IPS DF 19.7 (cell line): ENCODE results near the gene TKT.
A peak's percentile ranks its signal among the peaks of the same experiment; 100 is the strongest.
"Not testable (repeated sequence)": the region's sequence is repeated elsewhere in the genome, so short reads cannot be mapped to it uniquely, and the experiment has no call there.

Experiments
- DNase-seq: peaks from one replicate; pipeline ENCODE4 v3.0.0-alpha.2; 2013; ENCODE audit warnings: low read depth, low spot score

Gene TKT

DNA sequence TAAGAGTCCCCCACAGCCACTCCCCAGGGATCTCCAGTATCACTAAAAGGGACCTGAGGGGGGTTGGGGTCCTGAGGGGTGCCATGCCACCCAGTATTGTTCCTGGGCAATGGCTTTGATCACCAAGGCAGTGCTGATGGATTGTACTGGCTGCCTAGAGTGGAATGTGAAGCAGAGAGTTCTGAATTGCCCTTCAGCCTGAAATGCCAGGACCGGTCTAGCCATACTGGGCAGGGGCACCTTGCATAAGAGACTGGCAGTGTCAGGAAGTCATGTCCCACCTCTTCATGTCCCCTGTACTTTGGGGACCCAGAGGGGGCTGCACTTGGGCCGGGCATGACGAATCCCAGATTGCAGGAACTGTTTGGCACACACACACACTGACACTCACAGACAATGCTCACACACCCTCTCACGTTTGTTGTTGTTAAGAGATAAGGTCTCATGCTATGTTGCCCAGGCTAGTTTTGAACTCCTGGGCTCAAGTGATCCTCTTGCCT is 4.5 kb upstream of the TKT start:
- DNase-seq: no peak

DNA sequence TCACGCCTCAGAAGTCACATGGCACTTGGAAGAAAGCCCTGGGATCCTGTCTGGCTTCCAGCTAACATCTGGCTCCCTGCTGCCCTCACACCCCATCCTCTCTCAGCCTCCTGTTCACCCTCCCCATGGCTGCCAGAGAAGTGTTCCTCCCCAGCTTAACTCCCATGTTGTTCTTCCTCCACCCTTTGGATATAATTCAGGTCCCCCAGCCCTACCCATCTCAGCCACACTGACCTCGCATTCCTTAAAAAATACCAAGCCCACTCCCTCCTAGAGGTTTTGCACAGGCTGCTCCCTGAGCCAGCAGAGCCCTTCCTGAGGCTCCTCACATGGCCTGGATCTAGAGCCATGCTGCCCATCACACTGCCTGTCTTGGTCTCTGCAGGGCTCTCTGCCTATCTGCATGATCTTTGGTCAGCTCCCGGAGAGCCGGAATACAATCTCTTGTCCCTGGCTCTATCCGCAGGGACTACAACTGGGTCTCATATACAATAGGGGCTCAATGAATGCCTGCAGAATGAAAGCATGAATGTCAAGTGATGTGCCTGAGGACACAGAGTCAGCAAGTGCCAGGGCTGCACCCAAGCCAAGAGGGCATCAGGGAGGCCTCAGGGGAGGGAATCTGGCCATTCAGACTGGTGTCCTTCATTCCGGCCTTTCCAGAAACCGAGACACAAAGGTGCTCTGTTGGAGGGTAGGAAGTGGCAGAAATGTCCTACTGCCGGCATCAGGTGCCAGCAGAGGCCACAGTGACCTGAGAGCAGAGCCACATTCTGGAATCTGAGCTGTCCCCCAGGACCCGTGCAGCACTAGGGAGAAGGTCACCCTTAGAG is 3.8 kb upstream of the TKT start:
- no peak for DNase-seq

DNA sequence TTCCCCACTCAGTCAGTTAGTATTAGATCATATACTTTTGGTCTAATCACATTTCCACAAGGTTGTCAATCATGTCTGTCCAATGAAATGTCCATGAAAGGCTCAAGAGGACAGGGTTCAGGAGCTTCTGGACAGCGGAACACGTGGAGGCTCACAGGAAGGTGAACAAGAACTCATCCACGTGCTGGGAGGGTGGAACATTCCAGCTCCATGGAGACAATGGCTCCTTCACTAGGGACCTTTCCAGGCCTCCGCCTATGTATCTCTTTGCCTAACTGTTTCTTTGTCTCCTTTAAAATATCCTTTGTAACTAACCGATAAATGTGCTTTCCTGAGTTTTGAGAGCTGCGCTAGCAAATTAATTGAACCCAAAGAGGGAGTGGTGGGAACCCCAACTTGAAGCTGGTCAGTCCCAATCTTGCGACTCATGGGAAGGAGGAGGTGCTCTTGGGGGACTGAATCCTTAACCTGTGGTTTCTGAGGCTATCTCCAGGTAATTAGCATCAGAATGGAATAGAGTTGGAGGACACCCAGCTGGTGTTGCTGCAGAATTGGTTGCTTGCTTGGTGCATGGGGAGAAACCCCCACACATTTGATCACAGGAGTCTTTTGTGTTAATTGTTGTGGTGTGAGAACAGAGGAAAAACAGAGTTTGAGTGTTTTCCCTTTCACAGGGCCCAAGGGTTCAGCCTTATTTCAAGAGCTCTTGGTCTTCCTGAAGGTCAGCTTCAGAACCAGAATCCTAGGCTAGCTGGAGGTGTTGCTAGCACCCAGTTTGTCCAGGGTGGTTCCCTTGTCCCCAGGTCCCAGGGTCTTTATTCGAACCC is 3.0 kb upstream of the TKT start:
- DNase-seq: peak; percentile 86

DNA sequence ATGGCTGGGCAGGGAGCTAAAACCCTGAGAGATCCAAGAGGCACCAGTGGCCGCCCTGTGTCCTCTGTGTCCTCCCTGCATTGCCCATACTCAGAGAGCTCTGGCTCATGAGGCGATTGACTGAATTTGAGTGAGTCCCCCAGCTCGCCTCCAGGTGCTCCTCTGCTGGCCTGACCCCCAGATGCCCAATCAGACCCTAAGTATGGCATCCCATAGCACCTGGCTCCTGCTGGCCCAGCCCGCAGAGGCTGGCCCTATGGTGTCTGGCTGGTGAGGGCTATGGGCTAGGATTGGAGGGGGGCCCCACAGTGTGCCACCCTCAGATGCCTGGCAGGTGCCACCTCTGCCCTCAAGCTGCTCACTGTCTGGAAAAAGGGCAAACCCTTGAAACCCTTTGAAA is 1.6 kb upstream of the TKT start:
- no peak for DNase-seq

DNA sequence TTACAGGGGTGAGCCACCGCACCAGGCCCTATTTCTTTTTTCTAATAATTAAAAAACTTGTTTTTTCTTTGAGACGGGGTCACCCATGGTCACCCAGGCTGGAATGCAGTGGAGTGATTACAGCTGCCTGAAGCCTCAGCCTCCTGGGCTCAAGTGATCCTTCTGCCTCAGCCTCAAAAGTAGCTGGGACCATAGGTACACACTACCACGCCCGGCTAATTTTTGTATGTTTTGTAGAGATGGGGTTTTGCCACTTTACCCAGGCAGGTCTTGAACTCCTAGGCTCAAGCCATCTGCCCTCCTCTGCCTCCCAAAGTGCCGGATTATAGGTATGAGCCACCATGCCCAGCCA is 858 bp upstream of the TKT start:
- no peak for DNase-seq

DNA sequence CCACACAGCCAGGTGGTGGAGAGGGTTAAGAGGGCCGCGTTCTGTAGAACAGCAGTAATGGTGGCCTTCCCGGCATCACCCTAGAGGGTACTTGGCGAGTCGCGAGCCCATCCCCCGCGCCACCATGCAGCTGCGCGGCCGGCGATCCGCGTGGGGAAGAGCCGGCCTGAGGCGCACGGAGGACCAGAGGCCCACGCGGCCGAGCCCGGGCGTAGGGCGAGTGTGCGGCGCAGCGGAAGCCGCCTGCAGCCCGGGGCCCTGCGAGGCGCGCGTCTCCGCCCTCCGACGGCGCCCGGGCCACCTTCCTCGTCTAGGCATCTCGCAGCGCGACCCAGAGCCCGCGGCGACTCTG is 423 bp downstream of the TKT start:
- DNase-seq: no peak

DNA sequence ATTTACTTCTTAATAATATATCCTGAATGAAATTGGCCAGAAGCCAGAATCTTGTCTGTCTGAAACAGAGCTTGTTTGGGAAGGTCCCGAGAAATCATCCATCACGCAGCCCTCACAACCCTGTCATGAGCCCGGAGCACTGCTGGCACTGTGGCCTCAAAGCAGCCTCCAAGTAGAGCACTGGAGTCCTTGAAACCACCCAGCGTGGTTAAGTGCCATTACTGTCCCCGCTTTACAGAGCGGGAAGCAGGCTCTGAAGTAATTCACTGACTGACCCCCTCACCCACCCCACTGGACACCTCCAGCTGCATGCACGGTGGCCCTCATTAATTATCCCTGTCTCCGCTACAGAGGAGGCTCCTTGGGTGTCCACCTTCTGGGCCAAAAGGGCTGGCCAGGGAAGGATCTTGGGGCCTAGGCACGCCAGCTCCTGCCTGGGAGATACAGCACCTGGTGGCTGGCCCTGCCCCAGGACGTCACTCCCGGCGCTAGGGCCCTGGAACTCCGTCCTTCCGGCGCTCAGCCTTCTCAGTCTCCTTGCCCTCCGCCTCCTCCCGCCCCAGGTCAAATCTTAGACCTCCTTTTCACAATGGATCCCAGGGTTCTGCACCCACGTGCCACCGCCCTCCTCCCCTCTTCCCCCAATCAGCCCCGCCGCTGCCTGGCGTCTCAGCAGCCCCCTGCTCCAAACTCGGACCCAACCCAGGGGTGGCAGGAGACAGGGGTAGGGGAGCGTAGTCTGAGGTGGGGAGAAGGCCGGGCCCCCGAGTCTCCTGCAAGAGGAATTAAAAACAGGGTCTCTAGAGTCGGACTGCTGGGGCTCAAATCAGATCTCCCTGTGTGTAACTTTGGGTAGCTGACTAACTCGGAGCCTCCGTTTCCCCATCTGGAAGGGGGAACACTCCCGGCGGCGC is 1.1 kb downstream of the TKT start:
- no peak for DNase-seq

DNA sequence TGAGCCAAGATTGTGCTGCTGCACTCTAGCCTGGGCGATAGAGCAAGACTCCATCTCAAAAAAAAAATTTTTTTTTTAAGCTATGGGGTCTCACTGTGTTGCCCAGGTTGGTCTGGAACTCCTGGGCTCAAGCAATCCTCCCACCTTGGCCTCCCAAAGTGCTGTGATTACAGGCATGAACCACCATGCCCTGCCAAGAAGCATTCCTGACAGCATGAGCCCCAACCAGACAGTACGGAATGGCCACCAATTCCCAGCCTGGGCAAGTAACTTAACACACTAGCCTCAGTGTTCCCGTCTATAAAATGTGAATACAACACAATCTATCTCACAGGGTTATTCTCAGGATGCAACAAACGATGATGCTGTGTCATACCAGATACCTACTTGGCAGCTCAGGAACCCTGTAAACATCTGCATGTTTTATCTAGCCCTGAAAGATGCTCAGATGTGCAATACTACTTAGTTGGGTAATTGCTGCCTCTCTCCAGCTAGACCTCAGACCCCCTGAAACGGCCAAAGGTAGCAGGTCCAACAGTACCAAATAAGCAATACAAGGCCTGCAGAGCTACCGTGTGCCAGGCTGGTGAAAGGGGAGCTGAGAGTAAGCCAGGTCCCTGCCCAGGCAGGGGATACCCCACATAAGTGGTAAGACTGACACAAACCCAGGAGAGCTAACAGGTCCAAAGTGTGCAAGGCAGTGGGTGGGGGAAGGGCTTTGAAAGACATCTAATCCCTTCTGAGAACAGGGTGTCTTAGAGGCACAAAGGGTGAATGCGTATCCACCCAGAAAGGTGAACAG is 1.9 kb downstream of the TKT start:
- DNase-seq: no peak

DNA sequence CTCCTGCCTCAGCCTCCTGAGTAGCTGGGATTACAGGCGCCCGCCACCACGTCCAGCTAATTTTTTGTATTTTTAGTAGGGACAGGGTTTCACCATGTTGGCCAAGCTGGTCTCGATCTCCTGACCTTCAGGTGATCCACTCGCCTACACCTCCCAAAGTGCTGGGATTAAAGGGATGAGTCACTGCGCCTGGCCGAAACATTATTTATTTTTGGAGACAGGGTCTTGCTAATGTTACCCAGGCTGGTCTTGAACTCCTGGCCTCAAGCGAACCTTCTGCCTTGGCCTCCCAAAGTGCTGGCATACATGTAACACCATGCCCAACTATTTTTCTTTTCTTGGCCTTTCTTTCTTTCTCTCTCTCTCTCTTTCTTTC is 2.9 kb downstream of the TKT start:
- DNase-seq: not testable (repeated sequence)

DNA sequence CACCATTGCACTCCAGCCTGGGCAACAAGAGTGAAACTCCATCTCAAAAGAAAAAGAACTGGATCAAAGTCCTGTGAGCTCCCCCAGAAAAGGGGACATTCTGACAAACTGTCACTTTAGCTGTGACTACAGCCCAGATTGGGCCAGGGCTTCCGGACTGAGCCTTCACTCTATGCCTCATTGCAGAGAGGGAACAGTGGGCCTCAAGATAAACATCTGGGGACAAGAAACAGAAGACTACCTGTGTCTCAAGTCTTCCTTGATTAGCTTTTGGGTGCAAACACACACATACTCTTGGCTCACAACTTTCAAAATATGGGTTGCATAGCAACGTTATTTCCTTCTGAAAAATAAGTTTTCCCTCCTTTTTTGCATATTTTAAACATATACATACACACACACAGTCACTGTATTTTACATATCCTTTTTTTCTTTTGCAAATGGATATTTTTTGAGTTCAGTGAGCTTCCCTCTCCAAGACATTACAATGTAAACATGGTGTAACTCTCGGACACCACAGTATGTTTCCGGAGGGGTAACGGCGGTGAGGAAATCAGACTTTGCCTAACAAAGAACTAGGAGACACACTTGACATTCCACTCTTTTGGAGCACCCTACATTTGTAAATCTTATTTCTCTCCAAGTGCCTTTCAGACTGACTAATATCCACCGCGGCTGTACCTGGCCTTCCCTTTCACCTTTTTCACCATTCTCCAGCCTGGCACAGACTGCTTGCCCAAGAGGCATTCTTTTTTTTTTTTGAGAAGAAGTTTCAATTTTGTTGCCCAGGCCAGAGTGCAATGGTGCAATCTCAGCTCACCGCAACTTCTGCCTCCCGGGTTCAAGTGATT is 3.5 kb downstream of the TKT start:
- DNase-seq: no peak

DNA sequence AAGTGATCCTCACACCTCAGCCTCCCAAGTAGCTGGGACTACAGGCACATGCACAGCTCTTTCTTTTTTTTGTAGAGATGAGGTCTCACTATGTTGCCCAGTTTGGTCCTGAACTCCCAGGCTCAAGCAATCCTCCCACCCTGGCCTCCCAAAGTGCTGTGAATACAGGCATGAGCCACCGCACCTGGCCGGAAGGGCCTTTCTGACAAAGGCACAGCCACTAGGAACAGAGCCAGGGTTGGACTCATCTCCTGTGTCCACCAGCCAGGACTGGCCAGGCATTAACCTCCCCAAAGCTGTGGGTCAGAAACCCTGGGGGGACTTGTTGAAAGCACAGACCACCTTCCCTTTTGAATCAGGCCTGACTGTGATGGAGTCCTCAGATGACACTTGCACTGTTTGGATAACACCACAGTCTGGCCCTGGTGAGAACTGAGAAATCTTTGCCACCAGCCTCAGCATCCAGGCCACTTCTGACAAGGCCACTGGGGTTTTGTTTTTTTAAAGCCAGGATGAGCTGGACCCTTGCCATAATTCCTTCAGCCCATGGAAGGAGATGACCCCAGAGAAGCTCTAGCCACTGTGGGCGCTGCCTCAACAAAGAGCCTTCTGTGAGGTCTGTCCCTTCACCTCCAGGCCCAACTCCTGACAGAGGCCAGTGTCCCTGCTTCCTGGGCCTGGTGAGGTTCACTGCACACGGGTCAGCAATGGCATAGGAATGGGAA is 4.8 kb downstream of the TKT start:
- no peak for DNase-seq

DNA sequence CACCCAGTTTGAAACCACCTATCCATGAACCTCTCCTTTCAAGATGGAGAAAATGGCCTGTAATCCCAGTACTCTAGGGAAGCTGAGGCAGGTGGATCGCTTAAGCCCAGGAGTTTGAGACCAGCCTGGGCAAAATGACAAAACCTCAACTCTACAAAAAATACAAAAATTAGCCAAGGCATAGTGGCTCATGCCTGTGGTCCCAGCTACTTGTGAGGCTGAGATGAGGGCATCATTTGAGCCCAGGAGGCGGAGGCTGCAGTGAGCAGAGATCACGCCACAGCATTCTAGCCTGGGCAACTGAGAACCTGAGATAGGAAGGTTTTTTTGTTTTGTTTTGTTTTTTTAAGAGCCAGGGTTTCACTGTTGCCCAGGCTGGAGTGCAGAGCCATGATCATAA is 5.4 kb downstream of the TKT start:
- DNase-seq: no peak

DNA sequence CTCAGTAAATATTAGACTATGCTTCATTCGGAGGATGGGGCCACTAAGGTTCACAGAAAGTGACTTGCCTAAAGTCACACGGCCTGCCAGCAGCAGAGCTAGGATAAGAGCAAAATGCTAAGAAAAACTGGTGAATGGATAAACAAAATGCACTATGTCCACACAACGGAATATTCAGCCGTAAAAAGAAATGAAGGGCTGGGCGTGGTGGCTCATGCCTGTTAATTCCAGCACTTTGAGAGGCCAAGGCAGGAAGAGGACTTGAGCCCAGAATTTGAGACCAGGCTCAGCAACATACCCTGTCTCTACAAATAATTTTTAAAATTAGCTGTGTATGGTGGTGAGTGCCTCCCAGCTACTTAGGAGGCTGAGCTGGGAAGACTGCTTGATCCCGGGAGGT is 7.7 kb downstream of the TKT start:
- no peak for DNase-seq

DNA sequence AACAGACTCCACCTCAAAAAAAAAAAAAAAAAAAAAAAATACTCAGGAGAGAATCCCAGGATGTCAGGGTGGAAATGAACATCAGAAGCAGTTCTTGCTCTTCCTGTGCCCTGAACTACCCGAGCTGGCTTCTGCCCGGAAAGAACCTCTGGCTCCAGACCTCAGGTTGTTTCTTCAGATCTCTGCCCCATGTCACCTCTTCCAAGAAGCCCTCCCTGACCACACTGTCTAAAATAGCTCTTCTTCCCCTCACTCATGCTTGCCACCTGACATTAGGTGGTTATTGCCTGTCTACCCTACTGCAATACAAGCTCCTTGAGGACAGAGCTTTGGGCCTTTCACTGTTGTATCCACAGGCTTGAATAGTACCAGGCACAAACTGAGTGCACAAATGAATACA is 8.2 kb downstream of the TKT start:
- no peak for DNase-seq

DNA sequence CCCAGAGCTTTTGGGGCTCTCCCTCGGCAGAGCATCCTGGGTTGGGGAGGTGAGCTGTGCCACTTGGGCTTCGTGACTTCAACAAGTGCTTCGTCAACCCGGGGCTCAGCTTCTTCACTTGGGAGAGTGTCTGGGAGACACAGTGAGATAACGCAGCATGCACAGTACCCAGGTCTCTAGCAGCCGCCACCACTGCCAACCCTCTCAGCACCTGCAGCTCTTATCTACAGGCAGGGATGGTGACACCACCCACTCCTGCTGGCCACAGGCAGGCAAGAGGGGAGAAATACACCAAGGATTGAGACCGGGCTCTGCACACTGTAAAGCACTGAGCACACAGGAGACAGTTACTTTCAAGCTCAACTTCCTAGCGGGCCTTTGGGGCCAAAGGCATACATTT is 11.6 kb downstream of the TKT start:
- no peak for DNase-seq

DNA sequence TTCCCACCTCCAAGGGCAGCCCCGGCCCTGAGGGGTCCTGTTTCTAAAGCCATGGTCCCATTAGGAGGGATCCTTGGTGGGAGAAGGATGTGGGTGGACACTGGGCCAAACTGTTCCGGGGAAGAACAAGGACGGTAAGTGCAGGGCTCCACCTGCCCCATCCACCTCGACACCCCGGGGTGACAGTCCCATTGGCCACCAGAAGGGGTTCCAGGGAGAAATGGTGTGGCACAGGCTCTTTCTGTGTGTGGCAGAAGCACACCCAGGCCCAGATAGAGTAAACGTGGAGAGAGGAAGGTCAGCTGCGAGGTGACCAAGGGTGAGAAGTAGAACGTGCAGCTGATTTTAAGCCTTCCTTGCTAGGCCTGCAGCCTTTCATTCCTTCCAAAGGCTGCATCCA is 12.0 kb downstream of the TKT start:
- DNase-seq: no peak

DNA sequence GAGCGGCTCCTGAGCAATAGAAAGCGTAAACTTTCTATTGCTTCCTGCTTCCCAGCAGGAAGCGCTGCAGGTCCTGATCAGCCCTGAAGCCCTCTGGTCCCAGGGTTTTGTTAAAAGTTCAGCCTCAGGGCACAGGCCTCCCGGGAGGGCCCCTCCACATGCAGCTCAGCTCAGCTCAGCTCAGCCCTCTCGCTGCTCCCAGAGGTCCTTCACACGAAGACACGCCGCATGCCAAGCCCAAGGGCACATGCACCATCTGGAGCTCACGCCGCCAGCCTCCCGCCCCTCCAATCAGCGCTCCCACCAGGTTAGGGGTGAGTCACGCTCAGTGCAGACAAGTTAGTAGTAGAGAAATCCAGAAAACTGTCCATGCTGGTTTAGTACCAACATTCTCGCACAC is 12.7 kb downstream of the TKT start:
- DNase-seq: no peak

DNA sequence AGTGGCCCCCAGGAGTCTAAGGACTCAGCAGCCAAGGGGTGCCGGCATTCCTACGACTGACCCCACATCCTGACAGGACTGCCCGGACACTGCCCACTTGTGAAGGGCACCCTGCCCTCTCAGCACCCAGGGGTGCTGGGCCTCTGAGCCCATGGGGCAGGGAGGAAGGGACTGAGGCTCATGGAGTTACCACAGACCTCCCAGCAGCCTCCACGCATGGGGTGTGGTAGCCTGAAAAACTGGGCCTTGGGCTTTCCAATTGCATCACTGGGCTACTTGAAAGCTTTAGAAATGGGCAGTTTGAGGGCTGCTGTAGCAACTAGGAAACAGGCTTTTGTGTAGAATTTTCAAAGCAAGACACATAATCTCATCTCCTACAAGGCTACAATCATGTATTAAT is 13.2 kb downstream of the TKT start:
- DNase-seq: no peak

DNA sequence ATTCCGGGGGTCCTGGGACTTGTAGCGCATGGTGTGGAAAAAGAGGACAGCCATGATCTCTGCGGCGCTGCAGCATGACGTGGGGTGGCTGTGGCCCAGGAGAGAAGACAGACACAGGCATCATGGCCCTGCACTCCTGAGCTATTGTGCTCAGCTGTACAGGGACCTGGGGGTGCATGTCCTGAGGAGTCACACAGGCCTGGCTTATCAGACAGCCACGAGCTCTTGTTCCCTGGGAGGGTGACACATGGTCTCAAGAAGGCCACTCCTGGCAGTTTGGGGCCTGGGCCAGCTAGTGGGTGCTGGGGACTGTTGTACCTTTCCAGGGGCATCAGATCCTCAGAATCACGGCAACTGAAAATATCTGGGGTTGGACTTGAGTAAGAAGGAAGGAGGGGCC is 13.7 kb downstream of the TKT start:
- no peak for DNase-seq
